C4-2B (cell line): ENCODE data around the gene FAM210B.

Source experiments
- H3K27ac ChIP-seq: fragments of 450-650 bp; 2 replicates; pipeline ENCODE4 v1.5.1; 2017
- CTCF ChIP-seq: fragments of 450-650 bp; conservative IDR thresholded peaks from 2 replicates; pipeline ENCODE4 v1.5.1; 2017; ENCODE audit warnings: mild to moderate bottlenecking
- ZFX ChIP-seq: fragments of 450-650 bp; IDR thresholded peaks from 2 replicates; pipeline ENCODE4 v1.6.1; 2017

FAM210B gene

GRCh38 chr20:56372850-56373249 lies 14.1 kb downstream of the FAM210B start:
- no peak overlapping the region for H3K27ac ChIP-seq
- TF ChIP-seq ZFX (no peak), CTCF (no peak)

GRCh38 chr20:56373942-56374341 lies 15.2 kb downstream of the FAM210B start:
- TF ChIP-seq ZFX (no peak), CTCF (no peak)
- H3K27ac ChIP-seq = no peak overlapping the region

- TF ChIP-seq ZFX = no peak
- no peak for TF ChIP-seq CTCF
- H3K27ac ChIP-seq = no peak overlapping the region
Observed at GRCh38 chr20:56376331-56376730, 17.6 kb downstream of the FAM210B start.

GRCh38 chr20:56378386-56378785 lies 19.6 kb downstream of the FAM210B start:
- TF ChIP-seq ZFX = no peak
- no peak for TF ChIP-seq CTCF

GRCh38 chr20:56380375-56380774 lies 21.6 kb downstream of the FAM210B start:
- TF ChIP-seq CTCF (no peak), ZFX (no peak)
- H3K27ac ChIP-seq = peak overlapping the region; percentile 72

More at GRCh38 chr20:56378386-56378785, 19.6 kb downstream of the FAM210B start:
- H3K27ac ChIP-seq = no peak overlapping the region

GRCh38 chr20:56381501-56381900 lies 22.7 kb downstream of the FAM210B start:
- 0 out of 2 replicates have a peak overlapping the region, but pooled peaks have one; percentile 1 for H3K27ac ChIP-seq
- no peak for TF ChIP-seq ZFX
- TF ChIP-seq CTCF = no peak

- H3K27ac ChIP-seq = no peak overlapping the region
- no peak for TF ChIP-seq CTCF
- no peak for TF ChIP-seq ZFX
Observed at GRCh38 chr20:56382696-56383095, 23.9 kb downstream of the FAM210B start.
